RCC 7860 (cell line): ENCODE results near the gene FOXC2.

Experiments
- DNase-seq: peaks from one replicate; pipeline ENCODE4 v3.0.0-alpha.2; 2015; ENCODE audit warnings: low spot score
- FAIRE-seq: peaks from 2 replicates; lab custom pipeline; 2012; peaks lifted over from hg19 to GRCh38; lab: Jason Lieb, UNC

The FOXC2 gene

DNA sequence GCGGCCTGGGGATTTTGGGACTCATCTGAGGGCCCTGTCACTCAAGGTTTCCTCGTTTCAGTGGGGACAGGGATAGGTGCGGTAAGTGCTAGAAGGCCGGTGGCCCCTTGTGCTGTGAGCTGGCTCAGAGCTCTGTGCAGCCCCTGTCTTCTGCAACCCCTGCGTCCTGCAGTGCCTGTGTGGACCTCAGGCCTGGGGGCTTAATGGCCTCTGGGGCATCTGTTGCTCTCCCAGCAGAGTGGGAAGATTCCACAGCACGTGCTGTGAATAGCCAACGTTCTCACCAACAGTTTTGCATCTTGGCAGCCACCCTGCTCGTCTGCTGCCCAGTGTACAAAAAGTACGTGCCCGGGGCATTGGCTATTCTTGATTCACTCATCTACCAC lies 4.9 kb downstream of the FOXC2 start:
- DNase-seq, result no peak
- no peak for FAIRE-seq

DNA sequence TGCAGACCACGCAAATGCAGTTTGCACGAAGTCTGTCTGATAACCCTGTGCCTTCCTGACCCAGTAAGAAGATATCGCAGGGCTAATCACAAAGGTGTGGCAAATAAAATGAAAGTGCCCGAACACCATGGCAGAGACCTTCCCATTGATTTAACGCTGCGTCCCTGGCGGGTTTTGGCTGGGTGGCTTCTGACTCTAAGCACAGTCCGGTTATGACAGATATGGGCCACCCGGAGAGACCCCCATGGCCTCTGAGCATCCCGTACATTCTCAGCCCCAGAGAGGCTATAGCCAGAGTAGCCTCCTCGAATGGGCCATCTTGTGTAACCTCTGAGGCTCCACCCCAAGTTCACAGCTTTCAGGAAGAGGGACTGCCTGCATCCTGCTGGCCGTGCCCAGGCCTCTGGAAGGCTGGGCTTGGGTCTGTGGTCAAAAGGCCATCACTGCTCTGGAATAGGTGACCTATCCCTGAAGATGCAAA lies 5.5 kb downstream of the FOXC2 start:
- no peak for DNase-seq
- no peak for FAIRE-seq

DNA sequence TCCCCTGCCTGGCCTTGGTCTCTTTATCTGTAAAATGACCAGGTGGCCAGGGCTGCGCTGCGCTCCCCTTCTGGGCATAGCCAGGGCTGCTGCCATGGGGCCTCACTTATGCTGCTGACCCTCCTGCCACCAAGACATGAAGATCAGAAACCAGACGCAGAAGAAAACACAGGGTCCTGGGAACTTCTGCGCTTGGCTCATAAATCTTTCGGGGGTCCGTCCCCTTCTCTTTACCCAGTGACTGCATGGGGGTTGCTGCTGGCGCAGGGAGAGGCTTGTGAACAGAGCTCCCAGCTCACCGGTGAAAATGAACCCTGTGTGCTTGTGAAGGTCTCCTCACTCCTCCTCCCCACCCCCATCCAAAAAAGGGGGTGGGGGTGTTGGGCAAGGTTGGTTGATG lies 6.0 kb downstream of the FOXC2 start:
- FAIRE-seq, result no peak

DNA sequence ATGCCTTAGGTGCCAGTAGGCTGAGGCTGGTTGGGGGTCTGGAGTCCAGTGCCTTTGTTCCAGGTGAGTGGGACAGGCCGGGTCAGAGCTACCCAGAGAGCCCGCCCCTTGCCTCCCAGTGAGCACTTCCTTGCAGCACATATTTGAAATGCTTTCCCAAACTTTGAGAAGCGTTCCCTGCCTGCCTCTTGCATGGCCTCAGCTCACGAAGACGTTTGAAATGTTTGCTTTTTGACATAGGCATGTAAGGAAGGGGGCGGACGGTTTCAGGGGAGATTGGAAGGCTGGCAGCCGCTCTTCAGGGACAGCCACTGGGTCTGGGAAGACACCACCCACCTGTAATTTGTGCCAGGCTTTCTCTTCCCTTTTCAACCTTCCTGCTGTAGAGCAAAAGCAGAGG lies 6.6 kb downstream of the FOXC2 start:
- DNase-seq, result no peak
- no peak for FAIRE-seq

More for the DNA sequence above, 6.0 kb downstream of the FOXC2 start:
- no peak for DNase-seq

DNA sequence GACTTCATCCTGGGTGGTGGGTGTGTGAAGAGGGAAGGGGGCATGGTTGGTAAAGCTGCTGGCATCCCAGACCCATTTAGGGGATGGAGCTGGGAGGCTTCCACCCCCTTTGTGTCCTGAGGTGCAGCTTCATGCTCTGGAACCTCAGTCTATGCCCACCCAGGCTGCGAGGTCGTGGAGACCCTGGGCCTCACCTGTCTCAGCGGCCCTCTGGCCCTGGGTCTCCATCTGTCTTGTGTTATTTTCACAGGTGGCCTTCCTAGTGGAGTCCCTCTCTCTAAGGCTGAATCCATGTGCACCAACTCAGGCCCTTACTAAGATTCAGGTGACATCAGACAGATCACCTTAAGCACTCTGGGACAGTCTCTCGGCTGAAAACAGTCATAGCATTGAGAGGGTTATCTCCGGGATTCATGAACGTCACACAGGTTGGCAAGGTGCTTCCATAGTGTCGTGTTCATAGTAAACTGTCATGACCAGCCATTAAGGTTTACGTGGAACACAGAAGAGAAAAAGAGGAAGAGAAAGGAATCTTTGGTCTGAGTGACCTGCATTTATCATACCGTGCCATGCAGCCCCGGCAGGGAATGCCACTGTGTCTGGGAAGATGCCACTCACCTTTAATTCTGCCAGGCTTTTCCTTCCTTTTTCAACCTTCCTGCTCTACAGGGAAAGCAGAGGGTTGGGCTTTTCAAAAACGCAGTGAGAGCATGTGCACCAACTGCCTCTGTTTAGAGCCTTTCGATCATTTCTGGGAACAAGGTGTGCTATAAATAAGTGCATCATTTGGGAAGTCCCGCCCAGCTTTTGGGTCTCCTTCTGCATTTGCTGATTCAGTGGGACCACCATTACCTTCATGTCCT lies 7.2 kb downstream of the FOXC2 start:
- DNase-seq (no peak), FAIRE-seq (no peak)

DNA sequence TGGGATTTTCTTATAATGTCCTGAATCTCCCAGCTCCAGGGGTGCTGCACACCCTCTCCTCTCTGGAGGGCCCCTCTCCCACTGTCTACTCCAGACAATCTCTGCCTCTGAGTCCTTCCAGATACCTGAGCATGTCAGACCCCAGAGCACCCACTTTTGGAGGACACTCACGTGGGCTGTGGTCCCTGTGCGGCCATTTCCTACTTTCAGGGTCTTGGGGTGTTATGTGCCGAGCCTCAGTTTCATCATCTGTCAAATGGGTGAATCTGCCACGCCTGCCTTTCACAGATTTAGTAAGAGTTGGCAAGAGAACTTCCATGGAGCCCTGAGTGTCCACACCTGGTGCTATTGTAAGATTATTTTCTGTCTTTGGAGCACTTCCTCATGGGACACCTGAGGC lies 8.0 kb downstream of the FOXC2 start:
- DNase-seq (no peak), FAIRE-seq (no peak)

DNA sequence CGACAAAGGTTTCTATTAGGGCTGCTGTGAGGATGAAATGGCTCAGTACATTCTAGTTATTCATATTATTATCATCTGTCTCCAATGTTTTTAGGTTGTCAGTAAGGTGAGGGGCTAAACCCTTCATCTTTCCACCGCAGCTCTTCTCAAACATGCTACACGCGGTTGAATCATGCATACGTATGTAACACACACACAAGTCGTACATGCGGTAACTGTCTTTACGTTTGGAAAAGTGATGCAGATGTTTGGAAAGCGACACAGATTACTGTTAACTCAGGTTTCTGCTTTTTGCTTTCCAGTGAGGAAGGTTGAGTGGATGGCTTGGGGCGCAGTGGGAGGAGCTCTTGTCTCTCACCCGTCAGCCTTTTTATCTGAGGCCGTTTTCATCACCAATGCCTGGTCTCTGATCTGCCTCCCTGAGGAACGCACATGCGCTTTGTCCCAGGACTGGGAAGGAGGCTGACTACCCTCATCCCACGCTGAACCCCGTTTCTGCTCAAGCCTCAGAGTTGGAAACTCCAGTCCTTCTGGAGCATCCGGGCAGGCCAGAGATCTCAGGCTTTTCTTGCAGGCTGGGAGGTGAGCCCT lies 8.6 kb downstream of the FOXC2 start:
- DNase-seq, result no peak
- no peak for FAIRE-seq

DNA sequence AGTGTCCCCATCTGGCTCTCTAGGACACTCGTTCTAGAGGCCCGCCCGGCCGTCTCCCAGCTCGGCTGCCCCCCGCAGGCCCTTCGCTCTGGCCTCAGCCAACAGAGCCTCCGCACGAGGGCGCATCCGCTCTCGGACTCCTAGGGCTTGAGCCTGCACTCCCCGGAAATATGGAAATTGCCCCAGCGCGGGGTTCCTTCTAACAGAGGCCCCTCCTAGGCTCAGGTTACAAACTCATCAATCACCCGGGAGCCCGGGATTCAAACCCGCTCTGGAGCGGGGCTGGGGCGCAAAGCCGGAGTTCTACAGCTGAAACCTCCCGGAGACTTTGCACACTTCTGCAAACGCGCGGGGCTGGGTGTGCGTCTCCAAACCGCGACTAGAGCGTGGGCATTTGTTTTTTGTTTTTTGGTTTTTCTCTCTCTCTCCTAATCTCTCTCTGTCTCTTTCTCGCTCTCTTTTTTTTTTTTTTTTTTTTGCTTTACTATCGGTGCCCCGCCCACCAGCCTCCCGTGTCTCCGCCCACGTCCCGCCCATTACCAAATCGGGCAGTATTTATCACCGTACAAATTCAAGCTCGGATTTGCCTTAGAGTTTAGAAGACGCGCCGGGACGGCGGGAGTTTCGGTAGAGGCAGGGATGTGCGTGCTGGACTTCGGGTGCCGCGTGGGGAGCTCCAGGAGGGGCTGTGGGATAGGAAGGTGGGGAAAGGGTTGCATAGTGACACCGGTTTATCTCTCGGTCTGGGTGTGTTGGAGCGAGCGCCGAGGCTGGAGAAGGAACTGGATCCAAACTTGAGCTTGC lies 9.3 kb downstream of the FOXC2 start:
- FAIRE-seq, result peak; percentile 79
- DNase-seq, result peak; percentile 88

DNA sequence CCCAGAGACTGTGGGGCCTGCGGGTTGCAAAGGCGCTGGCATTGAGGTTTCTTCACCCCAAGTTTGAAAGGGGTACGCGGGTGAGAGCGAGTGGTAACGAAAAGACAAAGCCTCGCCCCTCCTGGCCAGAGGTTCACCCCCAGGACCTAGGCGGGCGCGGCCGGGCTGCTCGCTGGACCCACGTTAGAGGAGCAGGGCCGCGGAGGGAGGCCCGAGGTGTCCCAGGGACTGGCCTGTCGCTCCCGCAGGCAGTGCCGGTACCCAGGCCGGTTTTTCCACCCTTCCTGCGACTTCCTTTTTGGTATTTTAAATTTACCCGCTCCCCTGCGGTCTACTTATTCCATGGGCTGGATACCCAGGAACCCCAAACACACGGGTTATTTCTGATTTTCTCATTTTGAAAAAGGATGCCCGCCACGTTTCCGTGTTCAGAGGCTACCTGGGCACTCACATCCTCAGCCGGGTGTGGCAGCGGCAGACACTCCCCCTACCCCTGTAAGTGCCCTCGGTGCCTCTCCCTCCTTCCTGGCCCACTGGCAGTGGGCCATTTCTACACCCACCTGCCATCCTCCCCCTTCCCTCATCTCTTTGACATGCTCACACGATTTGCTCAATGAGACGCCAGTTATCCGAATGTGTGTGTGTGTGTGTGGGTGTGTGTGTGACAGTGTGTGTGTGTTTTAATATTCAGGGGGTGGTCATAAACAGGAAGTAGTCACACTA lies 10.1 kb downstream of the FOXC2 start:
- FAIRE-seq, result no peak
- DNase-seq, result peak; percentile 25

DNA sequence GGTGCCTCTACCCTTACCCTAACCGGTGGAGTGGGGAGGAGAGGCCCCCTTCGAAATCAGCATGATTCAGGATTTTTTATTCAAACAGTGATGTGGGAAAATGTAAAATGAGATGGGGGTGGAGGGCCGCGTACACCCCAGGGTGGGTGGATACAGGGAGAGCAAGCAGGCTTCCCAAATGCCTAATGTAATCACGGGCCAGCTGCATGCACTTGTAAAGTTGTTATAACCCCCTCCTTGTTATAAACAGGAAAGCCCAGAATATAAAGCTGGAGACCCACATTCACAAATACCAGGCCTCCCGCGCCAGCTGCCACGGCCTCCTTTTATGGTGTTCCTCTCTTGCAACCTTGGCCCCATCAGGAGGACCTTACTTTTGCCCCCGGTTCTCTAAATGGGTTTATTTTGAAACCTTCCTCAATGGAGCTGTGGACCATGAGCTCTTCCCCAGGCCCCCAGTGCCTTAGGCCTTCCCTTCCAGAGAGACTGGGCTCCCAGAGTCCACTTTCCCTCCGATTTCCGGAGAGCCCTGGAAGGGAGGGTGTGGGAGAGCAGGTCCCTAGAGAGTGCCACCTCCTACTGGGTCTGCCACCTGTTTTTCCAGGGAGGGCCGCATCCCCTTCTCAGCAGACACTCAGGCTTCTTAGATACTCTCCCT lies 10.8 kb downstream of the FOXC2 start:
- FAIRE-seq (no peak), DNase-seq (no peak)

DNA sequence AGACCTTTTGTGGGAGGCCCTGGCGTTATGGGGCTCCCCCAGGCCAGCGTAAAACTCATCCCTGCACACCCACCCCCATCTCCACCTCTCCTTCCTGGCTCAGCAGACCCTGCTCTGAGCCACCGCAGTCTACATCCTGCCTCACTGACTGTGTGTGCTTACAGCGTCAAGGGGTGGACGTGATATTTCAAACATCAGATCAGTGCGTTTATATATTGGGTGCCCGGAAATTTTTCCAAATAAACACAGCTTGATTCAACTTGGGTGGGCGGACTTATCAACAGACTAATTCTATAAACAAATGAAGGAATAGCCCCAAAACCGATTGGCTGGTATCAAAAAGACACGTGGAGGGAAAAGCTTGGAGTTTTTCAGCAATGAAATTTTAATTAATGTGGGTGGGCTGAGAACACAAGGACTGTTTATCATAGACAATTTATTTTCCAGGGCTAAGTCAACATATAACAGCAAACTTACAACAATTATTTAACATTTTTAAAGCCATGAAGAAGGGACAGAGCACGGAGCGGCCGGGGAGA lies 11.5 kb downstream of the FOXC2 start, which contains the start of gene FOXL1:
TSS of gene FOXL1 (plus strand) at position 489 of the 539 bp plus-strand sequence. CDS start 175 bp downstream, outside the sequence.
- FAIRE-seq, result no peak
- DNase-seq, result no peak

DNA sequence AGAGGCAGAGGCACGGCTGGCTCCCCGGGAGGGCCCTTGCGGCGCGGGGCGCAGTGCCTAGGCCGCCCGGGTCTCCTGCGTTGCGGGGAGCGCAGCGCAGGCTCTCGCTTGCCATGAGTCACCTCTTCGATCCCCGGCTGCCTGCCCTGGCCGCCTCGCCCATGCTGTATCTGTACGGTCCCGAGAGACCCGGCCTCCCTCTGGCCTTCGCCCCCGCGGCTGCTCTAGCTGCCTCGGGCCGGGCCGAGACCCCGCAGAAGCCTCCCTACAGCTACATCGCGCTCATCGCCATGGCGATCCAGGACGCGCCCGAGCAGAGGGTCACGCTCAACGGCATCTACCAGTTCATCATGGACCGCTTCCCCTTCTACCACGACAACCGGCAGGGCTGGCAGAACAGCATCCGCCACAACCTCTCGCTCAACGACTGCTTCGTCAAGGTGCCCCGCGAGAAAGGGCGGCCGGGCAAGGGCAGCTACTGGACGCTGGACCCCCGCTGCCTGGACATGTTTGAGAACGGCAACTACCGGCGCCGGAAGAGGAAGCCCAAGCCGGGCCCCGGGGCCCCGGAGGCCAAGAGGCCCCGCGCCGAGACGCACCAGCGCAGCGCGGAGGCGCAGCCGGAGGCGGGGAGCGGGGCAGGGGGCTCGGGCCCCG lies 12.1 kb downstream of the FOXC2 start:
- no peak for FAIRE-seq
- DNase-seq, result no peak

DNA sequence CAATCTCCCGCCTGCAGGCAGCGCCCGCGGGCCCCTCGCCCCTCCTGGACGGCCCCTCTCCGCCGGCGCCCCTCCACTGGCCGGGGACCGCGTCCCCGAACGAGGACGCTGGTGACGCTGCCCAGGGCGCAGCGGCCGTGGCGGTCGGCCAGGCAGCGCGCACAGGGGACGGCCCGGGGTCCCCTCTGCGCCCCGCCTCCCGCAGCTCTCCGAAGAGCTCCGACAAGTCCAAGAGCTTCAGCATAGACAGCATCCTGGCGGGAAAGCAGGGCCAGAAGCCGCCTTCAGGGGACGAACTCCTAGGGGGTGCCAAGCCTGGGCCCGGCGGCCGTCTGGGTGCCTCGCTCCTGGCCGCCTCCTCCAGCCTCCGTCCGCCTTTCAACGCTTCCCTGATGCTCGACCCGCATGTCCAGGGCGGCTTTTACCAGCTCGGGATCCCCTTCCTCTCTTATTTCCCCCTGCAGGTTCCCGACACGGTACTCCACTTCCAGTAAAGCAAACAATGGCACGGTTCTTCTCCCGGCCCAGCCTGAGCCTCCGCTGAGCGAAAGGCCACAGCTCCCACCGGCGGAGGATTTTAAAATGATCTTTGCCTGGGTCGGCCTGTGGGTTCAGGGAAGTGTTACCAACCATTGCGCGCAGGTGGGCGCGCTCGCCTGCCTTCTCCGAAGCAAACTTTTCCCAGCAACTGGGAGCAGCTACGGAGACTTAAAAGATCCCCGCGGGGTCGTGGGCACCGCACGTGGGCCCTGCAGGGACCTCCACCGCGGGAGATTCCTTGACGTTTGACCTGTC lies 12.8 kb downstream of the FOXC2 start:
- DNase-seq (no peak), FAIRE-seq (no peak)

DNA sequence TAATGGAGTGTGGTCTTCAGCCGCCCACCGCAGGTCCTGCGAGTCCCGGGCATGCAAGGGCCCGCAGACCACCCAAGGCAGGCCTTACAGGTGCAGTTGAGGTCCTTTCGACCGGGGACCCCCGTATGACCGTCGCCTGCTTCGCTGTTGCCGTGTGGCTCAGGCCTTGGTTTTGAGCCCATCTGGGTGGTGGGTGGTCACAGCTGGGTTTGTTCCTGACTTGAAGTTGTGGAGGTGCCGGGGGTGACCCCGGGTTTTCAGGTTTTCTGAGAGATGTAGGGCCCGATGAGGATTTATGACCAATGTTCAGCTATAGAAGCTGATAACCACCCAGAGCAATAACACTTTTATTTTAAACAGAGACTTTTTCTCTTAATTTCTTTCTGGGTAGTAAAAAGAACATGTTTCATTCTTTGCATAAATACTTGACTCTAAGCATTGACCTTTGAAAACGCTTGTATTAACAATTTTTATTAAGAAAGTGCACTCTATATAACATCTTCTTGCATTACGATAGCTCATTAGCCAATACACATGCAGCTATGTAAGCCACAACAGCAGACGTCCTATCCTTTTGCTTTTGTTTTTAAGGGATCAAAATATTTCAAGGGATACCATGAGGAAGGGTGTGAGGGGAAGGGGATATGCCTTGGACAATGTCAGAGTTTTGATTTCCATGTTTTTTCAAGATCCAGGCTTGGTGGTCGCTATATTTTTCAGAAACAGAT lies 13.6 kb downstream of the FOXC2 start:
- DNase-seq, result no peak
- FAIRE-seq, result no peak

DNA sequence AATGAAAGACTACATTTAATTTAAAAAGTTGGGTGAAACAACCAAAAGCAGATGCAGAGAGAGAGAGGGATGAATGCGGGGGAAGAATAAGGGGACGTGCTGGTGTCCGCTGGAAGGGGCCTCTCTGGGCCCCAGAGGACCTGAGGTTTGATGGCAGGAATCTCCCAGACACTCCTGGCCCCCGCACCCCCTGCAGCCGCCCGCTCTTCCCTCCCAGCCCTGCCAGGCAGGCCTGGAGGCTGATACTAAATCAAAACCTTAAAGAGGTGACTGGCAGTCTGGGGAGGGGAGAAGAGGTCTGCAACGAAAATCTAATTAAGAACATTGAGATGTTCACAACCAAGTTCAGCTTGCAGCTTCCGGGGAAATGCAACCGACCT lies 14.2 kb downstream of the FOXC2 start:
- FAIRE-seq, result no peak
- DNase-seq, result no peak

DNA sequence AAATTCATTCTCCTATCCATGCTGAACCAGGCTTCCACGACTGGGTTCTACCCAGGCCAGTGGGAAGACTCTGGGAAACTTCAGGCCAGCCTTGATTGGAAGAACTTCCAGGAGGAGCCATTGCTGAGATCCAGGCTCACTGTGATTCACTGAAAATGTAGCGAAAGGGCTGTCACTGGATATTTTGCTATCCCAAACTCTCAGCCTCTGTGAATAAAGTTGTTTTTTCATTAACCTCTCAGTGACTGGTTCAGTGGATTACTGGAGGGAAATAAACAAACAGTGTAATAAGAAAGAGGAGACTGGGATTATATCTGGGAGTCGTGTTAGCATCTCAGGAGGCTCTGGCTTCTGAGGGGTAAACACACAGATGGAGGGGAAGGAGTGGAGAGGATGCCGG lies 14.8 kb downstream of the FOXC2 start:
- DNase-seq (no peak), FAIRE-seq (no peak)

DNA sequence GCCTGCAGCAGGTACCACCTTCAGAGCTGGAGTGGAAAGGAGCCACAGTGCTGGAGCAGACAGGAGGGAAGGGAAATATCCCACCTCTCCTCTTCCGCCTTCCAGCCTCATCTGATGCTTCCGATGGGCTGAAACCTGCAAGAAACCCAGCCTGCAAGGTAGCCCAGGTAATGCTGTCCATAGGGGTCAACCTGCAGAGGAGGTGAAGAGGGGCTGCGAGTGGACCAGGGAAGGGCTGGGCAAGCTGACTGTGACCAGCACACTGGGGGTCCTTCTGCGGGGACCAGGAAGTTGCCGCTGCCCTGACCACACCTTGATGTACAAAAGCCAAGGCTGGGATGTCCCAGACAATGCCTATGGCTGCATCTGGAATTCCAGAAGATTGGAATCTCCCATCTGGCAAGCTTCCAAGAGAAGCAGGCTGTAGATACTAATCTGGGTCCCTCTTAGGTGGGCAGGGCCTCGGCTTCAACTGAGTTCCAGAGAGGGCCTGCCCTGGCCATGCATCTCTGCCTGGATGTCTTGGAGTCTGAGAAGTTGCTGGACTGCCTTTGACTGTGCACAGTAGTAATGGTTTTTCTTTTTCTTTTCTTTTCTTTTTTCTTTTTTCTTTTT lies 17.5 kb downstream of the FOXC2 start:
- no peak for FAIRE-seq

More for the DNA sequence above, 17.5 kb downstream of the FOXC2 start:
- peak; percentile 86 for DNase-seq
